ENCODE results near the gene HOXD12. TPM values are rescaled to one million over a fixed set of nuclear protein-coding genes. Genes with fewer than 3 reads are reported as not detected.

The HOXD12 gene
- total RNA-seq, 8 experiments from 2014 or later: 0.13 to 1.2 (median 0.33) TPM; not detected in 5

GRCh38 chr2:176098366-176099158 lies 1.0 kb upstream of the HOXD12 start:
- ATAC-seq (replicated peaks in 6 of 8): peak in 1 of 8 experiments; percentile 20
- H3K4me1 ChIP-seq (replicated peaks in 1 of 2): peaks cover 0 to 14% of the 10 kb centered on the region in 2 donors
- WGBS, 10 experiments: 0 to 74% (median 9%) methylated on average over 1 to 9 of the region's 35 CpGs; no CpG with 5 or more reads in 4 of the 10 experiments
- in situ Hi-C loops (cut with MboI; ENCODE audit: low pct_unique_long_range_greater_than_20kb in 2 of 9, low sequenced_read_pairs in 9 of 9, unreplicated experiment in 9 of 9): loop anchor here in 8 of 9 experiments (25.0 kb wide), 6 partner anchors 411 to 1411 kb away; no protein-coding TSS in a partner anchor
- H3K27ac ChIP-seq: no peak overlapping the region
- H3K4me3 ChIP-seq: no peak overlapping the region

- H3K4me1 ChIP-seq (replicated peaks in 1 of 2): peaks cover 0 to 18% of the 10 kb centered on the region in 2 donors
These were observed 352 bp upstream of the HOXD12 start for GRCh38 chr2:176099159-176099727.

GRCh38 chr2:176100547-176101140 lies 1.0 kb downstream of the HOXD12 start:
- Histone ChIP-seq H3K27ac (no peak overlapping the region), H3K4me1 (replicated peaks in 1 of 2) (peaks cover 0 to 22% of the 10 kb centered on the region in 2 donors), H3K4me3 (no peak overlapping the region)
- 23 to 100% (median 54%) methylated on average over 3 to 4 of the region's 28 CpGs; no CpG with 5 or more reads in 6 of the 10 experiments for WGBS, 10 experiments
- in situ Hi-C loops (cut with MboI; ENCODE audit: low pct_unique_long_range_greater_than_20kb in 2 of 9, low sequenced_read_pairs in 9 of 9, unreplicated experiment in 9 of 9): loop anchor here in 3 of 9 experiments (25.0 kb wide), 3 partner anchors 712 to 1662 kb away; no protein-coding TSS in a partner anchor
- no peak for ATAC-seq (replicated peaks in 6 of 8)

More at GRCh38 chr2:176099159-176099727, 352 bp upstream of the HOXD12 start:
- Histone ChIP-seq H3K27ac (no peak overlapping the region), H3K4me3 (no peak overlapping the region)
- ATAC-seq (replicated peaks in 6 of 8): no peak
- 6 to 98% (median 25%) methylated on average over 4 to 18 of the region's 30 CpGs; no CpG with 5 or more reads in 5 of the 10 experiments for WGBS, 10 experiments
- in situ Hi-C loops (cut with MboI; ENCODE audit: low pct_unique_long_range_greater_than_20kb in 2 of 9, low sequenced_read_pairs in 9 of 9, unreplicated experiment in 9 of 9): loop anchor here in 8 of 9 experiments (25.0 kb wide), 6 partner anchors 412 to 1412 kb away; no protein-coding TSS in a partner anchor

- Histone ChIP-seq H3K4me3 (no peak overlapping the region), H3K27ac (no peak overlapping the region), H3K4me1 (replicated peaks in 1 of 2) (peaks cover 0 to 22% of the 10 kb centered on the region in 2 donors)
- in situ Hi-C loops (cut with MboI; ENCODE audit: low pct_unique_long_range_greater_than_20kb in 2 of 9, low sequenced_read_pairs in 9 of 9, unreplicated experiment in 9 of 9): loop anchor here in 3 of 9 experiments (25.0 kb wide), 3 partner anchors 711 to 1661 kb away; no protein-coding TSS in a partner anchor
- 17 to 20% methylated on average over 1 to 2 of the region's 2 CpGs; no CpG with 5 or more reads in 8 of the 10 experiments for WGBS, 10 experiments
- no peak for ATAC-seq (replicated peaks in 6 of 8)
These were observed 1.7 kb downstream of the HOXD12 start for GRCh38 chr2:176101216-176101830.

- in situ Hi-C loops (cut with MboI; ENCODE audit: low pct_unique_long_range_greater_than_20kb in 2 of 9, low sequenced_read_pairs in 9 of 9, unreplicated experiment in 9 of 9): loop anchor here in 3 of 9 experiments (25.0 kb wide), 3 partner anchors 710 to 1660 kb away; no protein-coding TSS in a partner anchor
- H3K4me1 ChIP-seq (replicated peaks in 1 of 2): peaks cover 0 to 25% of the 10 kb centered on the region in 2 donors
These were observed 2.2 kb downstream of the HOXD12 start for GRCh38 chr2:176101842-176102241.

GRCh38 chr2:176102309-176102866 lies 2.8 kb downstream of the HOXD12 start:
- Histone ChIP-seq H3K27ac (no peak overlapping the region), H3K4me1 (replicated peaks in 1 of 2) (peaks cover 0 to 30% of the 10 kb centered on the region in 2 donors), H3K4me3 (no peak overlapping the region)
- ATAC-seq (replicated peaks in 6 of 8): no peak
- in situ Hi-C loops (cut with MboI; ENCODE audit: low pct_unique_long_range_greater_than_20kb in 2 of 9, low sequenced_read_pairs in 9 of 9, unreplicated experiment in 9 of 9): loop anchor here in 3 of 9 experiments (25.0 kb wide), 3 partner anchors 710 to 1660 kb away; no protein-coding TSS in a partner anchor
- 10 to 91% (median 32%) methylated on average over 4 to 7 of the region's 7 CpGs; no CpG with 5 or more reads in 1 of the 10 experiments for WGBS, 10 experiments

More at GRCh38 chr2:176101842-176102241, 2.2 kb downstream of the HOXD12 start:
- no peak overlapping the region for H3K4me3 ChIP-seq
- 10 to 95% (median 16%) methylated on average over 1 to 3 of the region's 5 CpGs; no CpG with 5 or more reads in 4 of the 10 experiments for WGBS, 10 experiments
- no peak overlapping the region for H3K27ac ChIP-seq
- no peak for ATAC-seq (replicated peaks in 6 of 8)

GRCh38 chr2:176103194-176103593 lies 3.6 kb downstream of the HOXD12 start:
- Histone ChIP-seq H3K27ac (no peak overlapping the region), H3K4me1 (replicated peaks in 1 of 2) (peaks cover 0 to 30% of the 10 kb centered on the region in 2 donors), H3K4me3 (no peak overlapping the region)
- no peak for ATAC-seq (replicated peaks in 6 of 8)
- in situ Hi-C loops (cut with MboI; ENCODE audit: low pct_unique_long_range_greater_than_20kb in 2 of 9, low sequenced_read_pairs in 9 of 9, unreplicated experiment in 9 of 9): loop anchor here in 3 of 9 experiments (25.0 kb wide), 3 partner anchors 709 to 1659 kb away; no protein-coding TSS in a partner anchor
- 0 to 82% (median 19%) methylated on average over 1 to 6 of the region's 7 CpGs; no CpG with 5 or more reads in 1 of the 10 experiments for WGBS, 10 experiments

GRCh38 chr2:176103742-176104315 lies 4.2 kb downstream of the HOXD12 start:
- H3K4me3 ChIP-seq: no peak overlapping the region
- ATAC-seq (replicated peaks in 6 of 8): peak in 1 of 8 experiments; percentile 6
- 0 to 49% (median 0%) methylated on average over 1 to 8 of the region's 17 CpGs for WGBS, 10 experiments
- H3K27ac ChIP-seq: no peak overlapping the region
- in situ Hi-C loops (cut with MboI; ENCODE audit: low pct_unique_long_range_greater_than_20kb in 2 of 9, low sequenced_read_pairs in 9 of 9, unreplicated experiment in 9 of 9): loop anchor here in 3 of 9 experiments (25.0 kb wide), 3 partner anchors 708 to 1658 kb away; no protein-coding TSS in a partner anchor
- H3K4me1 ChIP-seq (replicated peaks in 1 of 2): peaks cover 0 to 23% of the 10 kb centered on the region in 2 donors

- WGBS, 10 experiments: 0 to 8% (median 3%) methylated on average over 2 to 14 of the region's 56 CpGs; no CpG with 5 or more reads in 1 of the 10 experiments
- peaks cover 0 to 27% of the 10 kb centered on the region in 2 donors for H3K4me1 ChIP-seq (replicated peaks in 1 of 2)
- H3K27ac ChIP-seq: no peak overlapping the region
- no peak overlapping the region for H3K4me3 ChIP-seq
- peak in 2 of 8 experiments; percentile 5 to 35 for ATAC-seq (replicated peaks in 6 of 8)
- in situ Hi-C loops (cut with MboI; ENCODE audit: low pct_unique_long_range_greater_than_20kb in 2 of 9, low sequenced_read_pairs in 9 of 9, unreplicated experiment in 9 of 9): loop anchor here in 3 of 9 experiments (25.0 kb wide), 3 partner anchors 708 to 1658 kb away; no protein-coding TSS in a partner anchor
These were observed 4.9 kb downstream of the HOXD12 start for GRCh38 chr2:176104316-176105077.

- peak in 1 of 8 experiments; percentile 10 for ATAC-seq (replicated peaks in 6 of 8)
- WGBS, 10 experiments: 0 to 87% (median 20%) methylated on average over 1 to 3 of the region's 25 CpGs; no CpG with 5 or more reads in 6 of the 10 experiments
- Histone ChIP-seq H3K4me1 (replicated peaks in 1 of 2) (peaks cover 0 to 24% of the 10 kb centered on the region in 2 donors), H3K4me3 (no peak overlapping the region), H3K27ac (no peak overlapping the region)
- in situ Hi-C loops (cut with MboI; ENCODE audit: low pct_unique_long_range_greater_than_20kb in 2 of 9, low sequenced_read_pairs in 9 of 9, unreplicated experiment in 9 of 9): loop anchor here in 3 of 9 experiments (25.0 kb wide), 3 partner anchors 707 to 1657 kb away; no protein-coding TSS in a partner anchor
These were observed 5.6 kb downstream of the HOXD12 start for GRCh38 chr2:176105078-176105729.
